Immature natural killer cell (primary cell): ENCODE data around the gene CALY. TPM values are rescaled to one million over a fixed set of nuclear protein-coding genes. Genes with fewer than 3 reads are reported as not detected.
"Not testable (repeated sequence)": the region's sequence is repeated elsewhere in the genome, so short reads cannot be mapped to it uniquely, and the experiment has no call there.

Source experiments
- DNase-seq, 3 donors: peaks; one replicate each; pipeline ENCODE4 v3.0.0; 2022; ENCODE audit warnings: mixed read lengths in 1 of 3
- H3K27ac Mint-ChIP-seq, 6 donors: one replicate each; pipeline ENCODE4 v1.8.0; 2020; ENCODE audit warnings: mixed read lengths in 6 of 6, mild to moderate bottlenecking in 5 of 6, inconsistent platforms in 4 of 6, moderate library complexity in 3 of 6
- H3K27me3 Mint-ChIP-seq, 3 donors: one replicate each; pipeline ENCODE4 v1.8.0; 2020 to 2021; ENCODE audit warnings: low read depth in 3 of 3, mild to moderate bottlenecking in 3 of 3, mixed read lengths in 3 of 3, moderate library complexity in 3 of 3, inconsistent platforms in 1 of 3
- H3K36me3 Mint-ChIP-seq, 3 donors: one replicate each; pipeline ENCODE4 v1.8.0; 2020; ENCODE audit warnings: mixed read lengths in 3 of 3, inconsistent platforms in 2 of 3, mild to moderate bottlenecking in 2 of 3
- H3K4me1 Mint-ChIP-seq, 2 donors: one replicate each; pipeline ENCODE4 v1.8.0; 2020; ENCODE audit warnings: inconsistent platforms in 2 of 2, mild to moderate bottlenecking in 2 of 2, mixed read lengths in 2 of 2, moderate library complexity in 1 of 2
- H3K4me3 Mint-ChIP-seq, 5 donors: one replicate each; pipeline ENCODE4 v1.8.0; 2020; ENCODE audit warnings: mild to moderate bottlenecking in 5 of 5, mixed read lengths in 5 of 5, inconsistent platforms in 3 of 5, moderate library complexity in 3 of 5
- H3K9me3 Mint-ChIP-seq, 6 donors: one replicate each; pipeline ENCODE4 v1.8.0; 2020; ENCODE audit warnings: mild to moderate bottlenecking in 6 of 6, mixed read lengths in 6 of 6, inconsistent platforms in 4 of 6, moderate library complexity in 3 of 6
- polyA plus RNA-seq, 3 donors: library from polyadenylated mRNA; unstranded; fragments of 300-500 nt; fragmentation: Illumina TruSeq; gene quantifications; one replicate each; pipeline ENCODE4 v1.2.3, GENCODE V29; 2021

CALY gene
- polyA plus RNA-seq, 3 donors from 2014 or later = not detected

GRCh38 chr10:133326223-133326551 is 10.5 kb downstream of the CALY start:
- Mint-ChIP-seq H3K27me3 (peaks cover 13 to 17% (median 15%) of the 10 kb centered on the region in 3 donors), H3K36me3 (no peaks in the 10 kb centered on the region), H3K4me3 (peak overlapping the region in 1 of 5 donors; percentile 6), H3K4me1 (peaks cover 0 to 5% of the 10 kb centered on the region in 2 donors), H3K9me3 (no peaks in the 10 kb centered on the region), H3K27ac (no peak overlapping the region)
- DNase-seq = no peak

- peak overlapping the region in 1 of 6 donors; percentile 28 for H3K27ac Mint-ChIP-seq
- peak overlapping the region; percentile 44 to 73 (median 69) for H3K4me3 Mint-ChIP-seq
- no peak for DNase-seq
- no peaks in the 10 kb centered on the region for H3K9me3 Mint-ChIP-seq
- H3K27me3 Mint-ChIP-seq = peaks cover 13 to 15% (median 13%) of the 10 kb centered on the region in 3 donors
- no peaks in the 10 kb centered on the region for H3K36me3 Mint-ChIP-seq
- peaks cover 0 to 5% of the 10 kb centered on the region in 2 donors for H3K4me1 Mint-ChIP-seq
Measured at GRCh38 chr10:133325440-133326222, 11.1 kb downstream of the CALY start.

GRCh38 chr10:133324857-133325260 is 11.8 kb downstream of the CALY start:
- no peak overlapping the region for H3K27ac Mint-ChIP-seq

DNA sequence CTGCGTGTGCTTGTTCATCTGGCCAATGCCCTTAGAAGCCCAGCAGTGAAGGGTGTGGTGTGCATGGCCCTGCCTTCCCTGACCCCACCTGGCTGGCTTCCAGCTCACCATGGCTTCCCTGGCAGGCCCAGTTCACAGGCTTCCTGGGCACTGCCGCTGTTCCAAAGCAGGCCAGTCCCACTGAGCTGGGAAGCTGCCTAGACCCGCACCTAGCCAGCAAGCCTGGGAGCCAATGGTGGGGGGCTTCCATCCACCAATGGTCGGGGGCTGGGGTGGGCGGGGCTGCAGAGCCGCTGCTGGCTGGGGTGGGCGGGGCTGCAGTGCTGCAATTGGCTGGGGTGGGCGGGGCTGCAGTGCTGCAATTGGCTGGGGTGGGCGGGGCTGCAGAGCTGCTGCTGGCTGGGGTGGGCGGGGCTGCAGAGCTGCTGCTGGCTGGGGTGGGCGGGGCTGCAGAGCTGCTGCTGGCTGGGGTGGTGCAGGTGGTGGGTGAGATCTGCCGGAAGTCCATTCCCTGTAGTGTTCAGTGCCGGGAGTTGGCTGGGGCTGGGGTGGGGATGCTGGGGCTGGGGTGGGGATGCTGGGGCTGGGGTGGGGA is 12.4 kb downstream of the CALY start:
- Mint-ChIP-seq H3K36me3 (peaks cover 0 to 4% (median 0%) of the 10 kb centered on the region in 3 donors), H3K27ac (no peak overlapping the region), H3K4me3 (no peak overlapping the region), H3K27me3 (peaks cover 8 to 14% (median 13%) of the 10 kb centered on the region in 3 donors), H3K4me1 (peaks cover 2 to 6% of the 10 kb centered on the region in 2 donors), H3K9me3 (peaks cover 0 to 2% (median 0%) of the 10 kb centered on the region in 6 donors)
- DNase-seq = peak; percentile 30 to 47 (median 36)

More at GRCh38 chr10:133324857-133325260, 11.8 kb downstream of the CALY start:
- peaks cover 0 to 2% (median 0%) of the 10 kb centered on the region in 6 donors for H3K9me3 Mint-ChIP-seq
- H3K27me3 Mint-ChIP-seq = peaks cover 12 to 13% (median 12%) of the 10 kb centered on the region in 3 donors
- H3K4me3 Mint-ChIP-seq = no peak overlapping the region
- H3K36me3 Mint-ChIP-seq = peaks cover 0 to 4% (median 0%) of the 10 kb centered on the region in 3 donors
- peaks cover 0 to 5% of the 10 kb centered on the region in 2 donors for H3K4me1 Mint-ChIP-seq
- no peak for DNase-seq

DNA sequence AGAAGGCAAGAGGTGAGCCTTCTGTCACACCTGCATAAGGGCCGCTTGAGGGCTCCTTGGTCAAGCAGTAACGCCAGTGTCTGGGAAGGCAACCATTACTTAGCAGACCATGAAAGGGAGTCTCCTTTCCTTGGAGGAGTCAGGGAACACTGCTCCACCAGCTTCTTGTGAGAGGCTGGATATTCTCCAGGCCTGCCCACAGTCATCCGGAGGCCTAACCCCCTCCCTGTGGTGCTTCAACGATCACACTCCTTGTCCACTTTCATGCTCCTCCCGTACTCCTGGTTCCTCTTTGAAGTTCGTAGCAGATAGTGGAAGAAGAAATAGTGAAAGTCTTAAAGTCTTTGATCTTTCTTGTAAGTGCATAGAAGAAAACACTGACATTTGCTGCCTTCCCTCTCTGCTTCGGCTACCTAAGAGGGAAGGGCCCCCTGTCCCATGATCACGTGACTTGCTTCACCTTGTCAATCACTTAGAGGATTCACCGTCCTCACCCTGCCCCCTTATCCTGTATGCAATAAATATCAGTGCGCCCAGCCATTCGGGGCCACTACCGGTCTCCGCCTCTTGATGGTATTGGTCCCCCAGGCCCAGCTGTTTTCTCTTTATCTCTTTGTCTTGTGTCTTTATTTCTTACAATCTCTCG is 14.5 kb downstream of the CALY start:
- not testable (repeated sequence) for H3K4me1 Mint-ChIP-seq, H3K4me3 Mint-ChIP-seq, DNase-seq, H3K27ac Mint-ChIP-seq, H3K9me3 Mint-ChIP-seq, H3K36me3 Mint-ChIP-seq
- peaks cover 3 to 14% (median 7%) of the 10 kb centered on the region in 3 donors for H3K27me3 Mint-ChIP-seq

DNA sequence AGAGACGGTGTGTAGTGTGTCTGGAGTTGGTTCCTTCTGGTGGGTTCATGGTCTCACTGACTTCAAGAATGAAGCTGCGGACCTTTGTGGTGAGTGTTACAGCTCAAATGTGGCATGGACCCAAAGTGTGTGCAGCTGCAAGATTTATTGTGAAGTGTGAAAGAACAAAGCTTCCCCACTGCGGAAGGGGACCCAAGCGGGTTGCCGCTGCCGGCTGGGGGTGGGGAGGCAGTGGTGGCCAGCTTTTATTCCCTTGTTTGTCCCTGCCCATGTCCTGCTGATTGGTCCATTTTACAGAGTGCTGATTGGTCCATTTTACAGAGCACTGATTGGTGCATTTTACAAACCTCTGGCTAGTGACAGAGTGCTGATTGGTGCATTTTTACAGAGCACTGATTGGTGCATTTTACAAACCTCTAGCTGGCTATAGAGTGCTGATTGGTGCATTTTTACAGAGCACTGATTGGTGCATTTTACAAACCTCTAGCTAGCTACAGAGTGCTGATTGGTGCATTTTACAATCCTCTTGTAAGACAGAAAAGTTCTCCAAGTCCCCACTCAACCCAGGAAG is 15.8 kb downstream of the CALY start:
- not testable (repeated sequence) for H3K27me3 Mint-ChIP-seq, H3K27ac Mint-ChIP-seq, DNase-seq, H3K36me3 Mint-ChIP-seq, H3K4me3 Mint-ChIP-seq, H3K4me1 Mint-ChIP-seq, H3K9me3 Mint-ChIP-seq

DNA sequence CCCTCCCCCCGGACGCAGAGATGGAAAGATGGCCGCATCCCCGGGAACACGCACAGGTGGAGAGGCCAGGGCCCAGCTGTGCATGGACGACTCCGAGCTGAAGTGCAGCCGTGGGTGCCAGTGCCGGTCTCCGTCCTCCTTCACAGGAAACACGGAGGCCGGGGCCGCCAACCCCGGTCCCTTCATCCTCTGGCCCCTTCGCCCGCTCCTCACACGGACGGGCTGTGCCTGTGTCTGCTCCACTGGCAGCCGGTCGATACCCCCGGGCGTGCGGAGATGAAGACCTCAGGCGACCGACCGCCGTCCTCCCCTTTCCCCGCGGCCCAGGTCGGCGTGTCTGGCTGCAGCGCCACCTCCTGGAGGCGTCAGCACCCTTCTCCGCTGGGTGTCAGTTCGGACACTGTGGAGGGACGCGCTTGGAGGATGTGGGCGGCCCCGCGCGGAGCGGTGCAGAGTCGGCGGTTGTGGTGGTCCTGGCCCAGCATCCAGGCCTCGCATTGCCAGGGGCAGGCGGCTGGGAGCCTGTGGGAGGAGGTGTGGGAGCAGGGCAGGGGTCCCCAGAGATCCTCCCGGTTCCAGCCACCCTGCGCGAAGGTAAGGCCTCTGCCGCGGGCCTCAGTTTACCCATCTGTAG is 18.1 kb downstream of the CALY start:
- peak overlapping the region; percentile 47 to 77 (median 67) for H3K4me3 Mint-ChIP-seq
- H3K9me3 Mint-ChIP-seq = peaks cover 0 to 2% (median 0%) of the 10 kb centered on the region in 6 donors
- peaks cover 0 to 4% (median 0%) of the 10 kb centered on the region in 3 donors for H3K36me3 Mint-ChIP-seq
- peaks cover 6 to 9% of the 10 kb centered on the region in 2 donors for H3K4me1 Mint-ChIP-seq
- peak; percentile 71 to 74 (median 72) for DNase-seq
- H3K27me3 Mint-ChIP-seq = peaks cover 3 to 11% (median 10%) of the 10 kb centered on the region in 3 donors
- peak overlapping the region in 1 of 6 donors; percentile 45 for H3K27ac Mint-ChIP-seq

DNA sequence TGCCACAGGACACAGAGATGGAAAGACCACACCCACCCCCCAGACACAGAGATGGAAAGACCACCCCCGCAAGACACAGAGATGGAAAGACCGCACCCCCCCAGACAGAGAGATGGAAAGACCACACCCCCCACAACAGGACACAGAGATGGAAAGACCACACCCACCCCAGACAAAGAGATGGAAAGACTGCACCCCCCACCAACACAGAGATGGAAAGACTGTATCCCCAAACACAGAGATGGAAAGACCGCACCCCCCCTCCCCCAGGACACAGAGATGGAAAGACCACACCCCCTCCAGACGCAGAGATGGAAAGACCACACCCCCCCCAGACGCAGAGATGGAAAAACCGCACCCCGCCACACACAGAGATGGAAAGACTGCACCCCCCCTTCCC is 20.0 kb downstream of the CALY start:
- peaks cover 6 to 9% of the 10 kb centered on the region in 2 donors for H3K4me1 Mint-ChIP-seq
- peaks cover 0 to 5% (median 4%) of the 10 kb centered on the region in 3 donors for H3K36me3 Mint-ChIP-seq
- H3K9me3 Mint-ChIP-seq = peaks cover 0 to 2% (median 0%) of the 10 kb centered on the region in 6 donors
- no peak overlapping the region for H3K4me3 Mint-ChIP-seq
- no peak for DNase-seq
- no peak overlapping the region for H3K27ac Mint-ChIP-seq
- peaks cover 3 to 6% (median 4%) of the 10 kb centered on the region in 3 donors for H3K27me3 Mint-ChIP-seq

- no peak for DNase-seq
- H3K4me3 Mint-ChIP-seq = no peak overlapping the region
- H3K9me3 Mint-ChIP-seq = peaks cover 0 to 2% (median 0%) of the 10 kb centered on the region in 6 donors
- H3K27ac Mint-ChIP-seq = peak overlapping the region in 1 of 6 donors; percentile 1
- peaks cover 3 to 6% (median 4%) of the 10 kb centered on the region in 3 donors for H3K27me3 Mint-ChIP-seq
- peaks cover 0 to 8% (median 4%) of the 10 kb centered on the region in 3 donors for H3K36me3 Mint-ChIP-seq
- H3K4me1 Mint-ChIP-seq = peaks cover 6 to 9% of the 10 kb centered on the region in 2 donors
Measured at GRCh38 chr10:133316266-133316665, 20.4 kb downstream of the CALY start.

- no peak for DNase-seq
- Mint-ChIP-seq H3K4me1 (peaks cover 6 to 9% of the 10 kb centered on the region in 2 donors), H3K27me3 (peaks cover 3 to 6% (median 4%) of the 10 kb centered on the region in 3 donors), H3K4me3 (no peak overlapping the region), H3K9me3 (peaks cover 0 to 2% (median 0%) of the 10 kb centered on the region in 6 donors), H3K27ac (peak overlapping the region in 1 of 6 donors; percentile 1), H3K36me3 (peaks cover 0 to 9% (median 4%) of the 10 kb centered on the region in 3 donors)
Measured at GRCh38 chr10:133315847-133316246, 20.8 kb downstream of the CALY start.

- Mint-ChIP-seq H3K27ac (no peak overlapping the region), H3K36me3 (peaks cover 0 to 12% (median 0%) of the 10 kb centered on the region in 3 donors), H3K9me3 (no peaks in the 10 kb centered on the region)
Measured at GRCh38 chr10:133314911-133315310, 21.8 kb downstream of the CALY start.

GRCh38 chr10:133313192-133313591 is 23.5 kb downstream of the CALY start:
- DNase-seq = no peak
- Mint-ChIP-seq H3K27me3 (peaks cover 7 to 13% (median 9%) of the 10 kb centered on the region in 3 donors), H3K4me3 (no peak overlapping the region), H3K27ac (no peak overlapping the region), H3K36me3 (peaks cover 0 to 12% (median 0%) of the 10 kb centered on the region in 3 donors), H3K9me3 (peaks cover 0 to under 1% (median 0%) of the 10 kb centered on the region in 6 donors), H3K4me1 (peaks cover 1 to 6% of the 10 kb centered on the region in 2 donors)

More at GRCh38 chr10:133314911-133315310, 21.8 kb downstream of the CALY start:
- H3K4me3 Mint-ChIP-seq = no peak overlapping the region
- peaks cover 2 to 6% (median 6%) of the 10 kb centered on the region in 3 donors for H3K27me3 Mint-ChIP-seq
- DNase-seq = no peak
- H3K4me1 Mint-ChIP-seq = peaks cover 6 to 10% of the 10 kb centered on the region in 2 donors

GRCh38 chr10:133312769-133313145 is 23.9 kb downstream of the CALY start:
- H3K4me3 Mint-ChIP-seq = no peak overlapping the region
- H3K9me3 Mint-ChIP-seq = peaks cover 0 to 2% (median 0%) of the 10 kb centered on the region in 6 donors
- peaks cover 6 to 10% of the 10 kb centered on the region in 2 donors for H3K4me1 Mint-ChIP-seq
- H3K27me3 Mint-ChIP-seq = peaks cover 11 to 17% (median 13%) of the 10 kb centered on the region in 3 donors
- no peak overlapping the region for H3K27ac Mint-ChIP-seq
- peaks cover 0 to 12% (median 0%) of the 10 kb centered on the region in 3 donors for H3K36me3 Mint-ChIP-seq
- no peak for DNase-seq
